Kidney capillary endothelial cell (primary cell): ENCODE data around the gene LCK.
"Not testable (repeated sequence)": the region's sequence is repeated elsewhere in the genome, so short reads cannot be mapped to it uniquely, and the experiment has no call there.

Experiments
- DNase-seq: peaks from one replicate; pipeline ENCODE4 v3.0.0-alpha.2; 2018; ENCODE audit warnings: low spot score

The LCK gene

GRCh38 chr1:32239790-32240139, 11.3 kb upstream of the LCK start:
- no peak for DNase-seq

GRCh38 chr1:32240140-32240951, 10.7 kb upstream of the LCK start:
- no peak for DNase-seq

GRCh38 chr1:32241001-32241763, 9.9 kb upstream of the LCK start:
- DNase-seq: no peak

- DNase-seq: no peak
Measured at GRCh38 chr1:32242341-32242851, 8.7 kb upstream of the LCK start.

- peak; percentile 90 for DNase-seq
Measured at GRCh38 chr1:32246888-32247273, 4.2 kb upstream of the LCK start, which contains the start of gene FAM167B. TSS of gene FAM167B (plus strand) at chr1:32247222. CDS start at chr1:32247422, 200 bp downstream.

- no peak for DNase-seq
Measured at GRCh38 chr1:32247452-32247851, 3.6 kb upstream of the LCK start.

- DNase-seq: peak; percentile 70
Measured at GRCh38 chr1:32247983-32248889, 2.8 kb upstream of the LCK start.

GRCh38 chr1:32249831-32250525, 1.1 kb upstream of the LCK start:
- DNase-seq: peak; percentile 94

GRCh38 chr1:32255072-32256071, 4.3 kb downstream of the LCK start:
- no peak for DNase-seq

- no peak for DNase-seq
Measured at GRCh38 chr1:32256473-32257226, 5.6 kb downstream of the LCK start.

GRCh38 chr1:32257227-32257508, 6.1 kb downstream of the LCK start:
- no peak for DNase-seq

- not testable (repeated sequence) for DNase-seq
Measured at GRCh38 chr1:32263236-32263593, 12.2 kb downstream of the LCK start.

GRCh38 chr1:32263744-32264143, 12.7 kb downstream of the LCK start:
- DNase-seq: no peak

- no peak for DNase-seq
Measured at GRCh38 chr1:32265846-32266245, 14.8 kb downstream of the LCK start.

GRCh38 chr1:32266921-32267591, 16.0 kb downstream of the LCK start:
- DNase-seq: peak; percentile 82

GRCh38 chr1:32269744-32270143, 18.7 kb downstream of the LCK start:
- no peak for DNase-seq

- no peak for DNase-seq
Measured at GRCh38 chr1:32272557-32273390, 21.7 kb downstream of the LCK start.
